HG03442 (cell line): ENCODE measurements around the gene FAM107B.
"Not testable (repeated sequence)": the region's sequence is repeated elsewhere in the genome, so short reads cannot be mapped to it uniquely, and the experiment has no call there.

ENCODE experiments used
- ATAC-seq: cut with Tn5 transposase; IDR thresholded peaks from one replicate; pipeline ENCODE4 v1.9.1; 2021; ENCODE audit warnings: mild to moderate bottlenecking, moderate library complexity; ENCODE audit not compliant: unreplicated experiment

Gene FAM107B

GRCh38 chr10:14774797-14775196 is at the start of gene FAM107B:
TSS of gene FAM107B (minus strand) at chr10:14774897. CDS start at chr10:14774663, 234 bp downstream.
- ATAC-seq: no peak

- ATAC-seq: no peak
Observed at GRCh38 chr10:14823966-14824365, 49.3 kb upstream of the FAM107B start.

DNA sequence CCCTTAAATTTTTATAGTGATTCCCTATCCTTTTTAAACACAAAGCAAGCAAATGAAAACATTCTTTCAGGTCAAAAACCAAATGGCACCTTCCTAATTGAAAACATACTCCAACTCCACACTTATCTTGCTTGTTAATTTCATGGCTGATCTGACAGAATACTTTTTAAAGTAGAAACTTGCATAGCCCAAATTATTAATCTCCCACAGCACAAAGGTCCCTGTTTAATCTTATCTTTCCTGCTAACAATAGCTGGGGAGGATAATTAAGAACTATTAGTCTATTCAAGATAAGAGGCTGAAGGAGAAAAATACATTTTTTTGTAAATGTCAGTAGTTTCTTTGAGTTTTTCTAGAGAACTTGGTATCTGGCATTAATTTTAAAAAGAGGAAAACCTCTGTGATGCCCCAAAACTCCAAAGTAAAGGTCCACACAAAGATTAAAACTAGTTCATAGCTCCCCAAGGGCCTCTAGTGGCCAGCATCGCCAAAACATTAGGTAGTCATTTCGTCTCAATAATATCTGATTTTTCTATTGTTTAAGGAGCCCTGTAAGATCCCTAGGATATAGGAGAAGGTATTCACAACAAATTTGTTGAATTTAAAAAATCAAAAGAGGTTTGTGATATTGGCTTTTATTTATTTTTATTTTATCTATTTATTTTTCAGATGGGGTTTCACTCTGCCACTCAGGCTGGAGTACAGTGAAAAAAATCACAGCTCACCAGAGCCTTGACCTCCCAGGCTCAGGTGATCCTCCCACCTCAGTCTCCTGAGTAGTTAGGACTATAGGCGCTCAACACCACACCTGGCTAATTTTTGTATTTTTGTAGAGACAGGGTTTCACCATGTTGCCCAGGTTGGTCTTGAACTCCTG is 48.4 kb upstream of the FAM107B start:
- ATAC-seq: no peak

DNA sequence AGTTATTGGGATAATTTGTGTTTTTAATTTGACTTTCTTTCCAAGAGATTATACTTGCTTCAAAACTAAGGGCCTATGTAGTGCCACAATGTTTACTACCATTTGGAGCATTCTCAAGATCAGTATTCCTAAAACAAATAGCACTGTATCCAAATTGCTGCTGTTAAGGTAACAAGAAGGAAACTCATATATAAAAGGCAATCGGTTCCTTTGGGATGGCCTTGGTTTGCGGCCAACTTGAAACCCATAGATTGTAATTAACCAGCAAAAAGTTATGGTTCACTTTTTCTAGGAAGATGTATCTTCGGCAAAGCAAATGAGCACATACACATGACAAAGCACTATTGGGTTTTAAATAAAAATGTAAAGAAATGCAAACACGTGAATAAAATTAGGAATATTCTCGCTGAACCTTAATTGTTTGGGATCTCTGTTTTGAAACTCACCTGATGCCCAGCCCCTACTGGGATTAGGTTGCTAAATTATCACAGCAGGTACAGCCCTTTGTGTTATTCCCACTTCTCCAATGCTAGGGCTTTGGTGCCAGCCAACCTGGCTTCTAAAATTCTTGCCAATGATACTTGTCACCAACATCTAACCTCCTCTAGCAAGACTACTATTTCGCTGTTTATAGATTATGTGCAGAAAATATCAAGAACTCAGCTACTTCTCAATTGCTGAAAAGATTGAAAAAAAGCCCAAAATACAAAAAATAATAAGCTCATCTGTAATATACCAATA is 47.1 kb upstream of the FAM107B start:
- ATAC-seq: no peak

DNA sequence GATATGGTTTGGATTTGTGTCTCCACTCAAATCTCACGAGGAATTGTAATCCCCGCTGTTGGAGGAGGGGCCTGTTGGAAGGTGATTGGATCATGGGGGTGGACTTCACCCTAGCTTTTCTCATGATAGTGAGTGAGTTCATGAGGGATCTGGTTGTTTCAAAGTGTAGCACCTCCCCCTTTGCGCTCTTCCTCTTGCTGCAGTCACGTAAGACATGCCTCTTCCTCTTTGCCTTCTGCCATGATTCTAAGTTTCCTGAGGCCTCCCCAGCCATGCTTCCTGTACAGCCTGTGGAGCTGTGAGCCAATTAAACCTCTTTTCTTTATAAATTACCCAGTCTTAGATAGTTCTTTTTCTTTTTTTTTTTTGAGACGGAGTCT is 46.1 kb upstream of the FAM107B start:
- ATAC-seq: no peak

DNA sequence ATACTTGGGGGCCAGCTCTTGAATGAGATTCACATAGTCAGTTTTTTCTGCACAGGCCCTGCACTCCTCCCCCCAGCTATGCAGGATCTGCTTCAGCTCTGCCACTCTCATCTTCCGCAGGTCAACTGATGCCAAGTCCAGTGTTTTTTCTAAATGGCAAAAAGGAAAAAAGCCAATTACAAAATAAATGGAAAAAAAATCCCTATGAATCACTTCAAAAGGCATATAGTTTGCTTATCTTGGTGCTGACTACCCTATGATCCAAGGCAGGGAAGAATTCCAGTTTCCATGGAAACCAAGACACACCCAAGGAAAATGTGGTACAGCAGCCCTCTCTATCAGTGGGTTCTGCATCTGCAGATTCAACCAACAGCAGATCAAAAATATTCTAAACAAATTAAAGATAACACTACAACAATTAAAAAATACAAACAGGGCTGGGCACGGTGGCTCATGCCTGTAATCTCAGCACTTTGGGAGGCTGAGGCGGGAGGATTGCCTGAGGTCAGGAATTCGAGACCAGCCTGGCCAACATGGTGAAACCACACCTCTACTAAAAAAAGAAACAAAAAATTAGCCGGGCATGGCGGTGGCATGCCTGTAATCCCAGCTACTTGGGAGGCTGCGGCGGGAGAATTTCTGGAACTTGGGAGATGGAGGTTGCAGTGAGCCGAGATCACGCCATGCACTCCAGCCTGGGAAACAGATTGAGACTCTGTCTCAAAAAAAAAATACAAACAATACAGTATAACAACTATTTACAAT is 45.5 kb upstream of the FAM107B start:
- ATAC-seq: no peak

DNA sequence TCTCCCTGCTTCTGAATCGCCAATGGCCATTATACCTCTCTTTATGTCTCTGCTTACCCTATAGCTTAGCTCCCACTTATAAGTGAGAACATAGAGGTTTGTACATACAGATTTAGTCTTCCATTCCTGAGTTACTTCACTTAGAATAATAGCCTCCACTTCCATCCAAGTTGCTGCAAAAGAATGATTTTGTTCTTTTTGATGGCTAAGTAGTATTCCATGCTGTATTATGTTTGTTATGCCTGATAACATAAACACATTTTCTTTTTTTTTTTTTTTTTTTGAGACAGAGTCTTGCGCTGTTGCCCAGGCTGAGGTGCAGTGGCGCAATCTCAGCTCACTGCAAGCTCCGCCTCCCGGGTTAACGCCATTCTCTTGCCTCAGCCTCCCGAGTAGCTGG is 42.0 kb upstream of the FAM107B start:
- ATAC-seq: not testable (repeated sequence)

- ATAC-seq: no peak
Observed at GRCh38 chr10:14815681-14816080, 41.0 kb upstream of the FAM107B start.

DNA sequence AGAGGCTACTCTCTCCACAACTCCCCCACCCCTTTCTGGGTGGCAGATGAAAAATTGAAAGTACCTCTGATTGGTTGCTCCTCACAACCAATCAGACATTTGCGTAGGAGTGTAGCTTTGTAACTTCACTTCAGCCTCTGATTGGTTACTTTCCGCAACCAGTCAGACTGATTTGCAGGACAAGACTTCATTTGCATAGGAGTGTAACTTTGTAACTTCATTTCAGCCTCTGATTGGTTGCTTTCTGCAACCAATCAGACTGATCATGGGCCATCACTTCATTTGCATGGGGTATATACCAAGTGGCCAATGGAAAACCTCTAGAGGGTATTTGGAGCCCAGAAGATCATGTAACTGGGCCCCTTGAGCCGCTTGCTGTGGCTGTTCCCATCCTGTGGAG is 37.6 kb upstream of the FAM107B start:
- ATAC-seq: no peak

DNA sequence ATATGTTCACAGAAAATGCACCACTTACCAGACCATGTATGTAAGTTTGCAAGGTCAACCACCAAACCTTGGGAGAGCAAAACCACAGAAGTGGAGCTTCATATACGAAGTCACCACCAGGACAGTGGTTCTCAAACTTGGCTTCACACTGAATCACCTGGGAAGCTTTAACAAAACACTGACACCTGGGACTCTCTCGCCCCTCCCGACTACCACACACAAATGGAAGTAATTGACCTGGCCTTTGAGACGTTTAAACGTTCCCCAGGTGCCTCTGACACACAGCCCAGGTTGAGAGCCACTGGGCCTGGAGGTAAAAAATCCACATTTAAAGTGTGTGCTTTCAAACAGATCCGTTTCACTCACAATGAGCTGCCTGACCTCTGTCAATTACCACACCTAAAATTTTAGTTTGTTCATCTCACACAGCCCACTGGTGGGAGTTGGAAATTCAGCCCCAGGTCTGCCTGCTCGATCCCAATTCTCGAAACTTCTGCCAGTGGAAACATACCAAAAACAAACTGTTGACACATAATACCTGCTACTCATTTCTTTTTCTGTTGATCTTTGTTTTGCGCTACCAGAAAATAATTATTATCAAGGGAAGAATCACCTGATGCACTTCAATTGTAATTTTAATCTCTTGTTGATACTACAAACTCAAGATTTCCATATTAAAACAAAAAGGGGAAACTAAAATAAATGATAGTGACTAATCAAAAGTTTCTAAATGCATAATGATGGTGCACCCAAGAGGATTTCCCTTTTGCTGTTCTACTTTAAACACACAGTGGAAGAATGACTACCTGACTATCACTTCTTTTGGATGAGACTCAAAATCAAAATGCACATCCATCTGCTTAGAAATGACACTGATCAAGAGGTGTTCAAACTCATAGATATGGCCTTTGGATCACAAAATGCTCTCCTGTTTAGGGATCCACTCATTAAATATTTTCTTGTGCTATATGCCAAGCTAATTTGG is 36.6 kb upstream of the FAM107B start:
- ATAC-seq: no peak

GRCh38 chr10:14806318-14806717 is 31.6 kb upstream of the FAM107B start:
- ATAC-seq: no peak

- ATAC-seq: no peak
Observed at GRCh38 chr10:14803827-14804226, 29.1 kb upstream of the FAM107B start.

- ATAC-seq: no peak
Observed at GRCh38 chr10:14801723-14802122, 27.0 kb upstream of the FAM107B start.

DNA sequence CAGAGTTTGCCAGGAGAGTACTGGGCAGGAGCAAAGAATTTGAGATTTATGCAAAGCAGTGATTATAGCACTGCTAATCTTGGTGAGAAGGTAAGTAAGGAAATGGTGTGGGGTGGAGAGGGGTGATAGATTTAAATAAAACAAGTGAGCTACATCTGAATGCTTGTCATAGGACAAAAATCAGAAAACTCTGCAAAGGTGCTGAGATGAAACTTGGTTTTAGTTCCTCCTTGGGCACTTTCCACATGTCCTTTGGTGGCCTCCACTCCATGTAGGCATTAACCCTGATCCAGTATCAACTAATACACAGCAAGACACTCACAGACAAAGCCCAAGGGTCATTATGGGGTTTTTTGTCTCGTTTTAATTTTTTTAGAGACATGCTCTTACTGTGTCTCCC is 25.7 kb upstream of the FAM107B start:
- ATAC-seq: no peak

- ATAC-seq: no peak
Observed at GRCh38 chr10:14798636-14799035, 23.9 kb upstream of the FAM107B start.

DNA sequence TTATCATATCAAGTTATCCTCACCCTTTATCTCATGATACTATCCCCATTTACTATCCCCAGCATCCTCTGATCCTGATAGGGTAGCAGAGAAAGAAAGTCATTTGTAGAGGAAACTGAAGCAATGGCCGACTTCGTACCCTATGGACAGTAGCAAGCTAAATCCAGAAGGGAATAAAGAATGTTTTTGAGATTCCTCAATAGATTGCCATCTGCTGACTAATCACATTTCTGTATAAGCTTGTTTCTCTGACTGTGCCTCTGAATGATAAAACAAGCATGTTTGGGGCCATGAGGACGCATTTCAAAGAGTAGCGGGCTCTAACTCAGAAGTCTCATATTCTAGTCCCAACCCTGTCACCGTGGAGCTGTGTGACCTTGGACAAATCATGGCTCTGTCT is 13.2 kb upstream of the FAM107B start:
- no peak for ATAC-seq

GRCh38 chr10:14784459-14785055 is 9.9 kb upstream of the FAM107B start:
- ATAC-seq: no peak

DNA sequence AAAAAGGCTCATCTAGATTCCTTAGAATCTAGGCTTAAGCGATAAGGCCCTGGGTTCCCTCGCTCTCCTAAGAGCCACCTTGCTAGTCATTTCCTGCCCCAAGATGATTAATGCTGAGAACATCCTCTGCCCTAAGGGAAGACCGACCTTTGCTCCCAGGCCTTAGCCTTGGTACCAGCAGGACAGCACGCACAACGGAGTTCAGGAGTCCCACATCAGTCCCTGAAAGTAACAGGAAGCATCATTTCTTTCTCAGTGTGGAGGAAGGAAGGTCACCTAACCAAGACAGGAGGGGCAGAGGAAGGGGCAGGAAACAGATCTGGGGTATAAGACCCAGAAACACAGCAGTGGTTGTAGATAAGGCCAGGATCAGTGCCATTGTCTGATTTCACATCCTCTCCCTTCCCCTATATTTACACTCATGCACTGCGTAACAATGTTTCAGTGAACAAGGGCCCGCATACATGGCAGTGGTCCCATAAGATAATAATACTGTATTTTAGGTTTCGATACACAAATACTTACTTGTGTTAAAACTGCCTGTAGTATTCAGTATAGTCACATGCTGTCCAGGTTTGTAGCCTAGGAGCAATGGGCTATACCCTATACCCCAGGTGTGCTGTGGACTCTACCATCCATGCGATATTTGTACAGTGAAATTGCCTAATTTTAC is 8.1 kb upstream of the FAM107B start:
- no peak for ATAC-seq

GRCh38 chr10:14781763-14782162 is 7.1 kb upstream of the FAM107B start:
- ATAC-seq: no peak
